GM12872 (cell line): ENCODE measurements around the gene C19orf33.

Experiments used
- TF ChIP-seq, protein P1 (sequence below): IDR thresholded peaks from 3 replicates; pipeline ENCODE4 v1.5.1; 2011; ENCODE audit warnings: low read depth, mild to moderate bottlenecking, low read length, moderate library complexity; ENCODE audit not compliant: insufficient read depth

The C19orf33 gene

GRCh38 chr19:38293281-38293680 lies 10.8 kb upstream of the C19orf33 start:
- TF ChIP-seq, protein P1, sequence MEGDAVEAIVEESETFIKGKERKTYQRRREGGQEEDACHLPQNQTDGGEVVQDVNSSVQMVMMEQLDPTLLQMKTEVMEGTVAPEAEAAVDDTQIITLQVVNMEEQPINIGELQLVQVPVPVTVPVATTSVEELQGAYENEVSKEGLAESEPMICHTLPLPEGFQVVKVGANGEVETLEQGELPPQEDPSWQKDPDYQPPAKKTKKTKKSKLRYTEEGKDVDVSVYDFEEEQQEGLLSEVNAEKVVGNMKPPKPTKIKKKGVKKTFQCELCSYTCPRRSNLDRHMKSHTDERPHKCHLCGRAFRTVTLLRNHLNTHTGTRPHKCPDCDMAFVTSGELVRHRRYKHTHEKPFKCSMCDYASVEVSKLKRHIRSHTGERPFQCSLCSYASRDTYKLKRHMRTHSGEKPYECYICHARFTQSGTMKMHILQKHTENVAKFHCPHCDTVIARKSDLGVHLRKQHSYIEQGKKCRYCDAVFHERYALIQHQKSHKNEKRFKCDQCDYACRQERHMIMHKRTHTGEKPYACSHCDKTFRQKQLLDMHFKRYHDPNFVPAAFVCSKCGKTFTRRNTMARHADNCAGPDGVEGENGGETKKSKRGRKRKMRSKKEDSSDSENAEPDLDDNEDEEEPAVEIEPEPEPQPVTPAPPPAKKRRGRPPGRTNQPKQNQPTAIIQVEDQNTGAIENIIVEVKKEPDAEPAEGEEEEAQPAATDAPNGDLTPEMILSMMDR, result no peak

- TF ChIP-seq, protein P1, result no peak
Observed at GRCh38 chr19:38294090-38294489, 10.0 kb upstream of the C19orf33 start.

DNA sequence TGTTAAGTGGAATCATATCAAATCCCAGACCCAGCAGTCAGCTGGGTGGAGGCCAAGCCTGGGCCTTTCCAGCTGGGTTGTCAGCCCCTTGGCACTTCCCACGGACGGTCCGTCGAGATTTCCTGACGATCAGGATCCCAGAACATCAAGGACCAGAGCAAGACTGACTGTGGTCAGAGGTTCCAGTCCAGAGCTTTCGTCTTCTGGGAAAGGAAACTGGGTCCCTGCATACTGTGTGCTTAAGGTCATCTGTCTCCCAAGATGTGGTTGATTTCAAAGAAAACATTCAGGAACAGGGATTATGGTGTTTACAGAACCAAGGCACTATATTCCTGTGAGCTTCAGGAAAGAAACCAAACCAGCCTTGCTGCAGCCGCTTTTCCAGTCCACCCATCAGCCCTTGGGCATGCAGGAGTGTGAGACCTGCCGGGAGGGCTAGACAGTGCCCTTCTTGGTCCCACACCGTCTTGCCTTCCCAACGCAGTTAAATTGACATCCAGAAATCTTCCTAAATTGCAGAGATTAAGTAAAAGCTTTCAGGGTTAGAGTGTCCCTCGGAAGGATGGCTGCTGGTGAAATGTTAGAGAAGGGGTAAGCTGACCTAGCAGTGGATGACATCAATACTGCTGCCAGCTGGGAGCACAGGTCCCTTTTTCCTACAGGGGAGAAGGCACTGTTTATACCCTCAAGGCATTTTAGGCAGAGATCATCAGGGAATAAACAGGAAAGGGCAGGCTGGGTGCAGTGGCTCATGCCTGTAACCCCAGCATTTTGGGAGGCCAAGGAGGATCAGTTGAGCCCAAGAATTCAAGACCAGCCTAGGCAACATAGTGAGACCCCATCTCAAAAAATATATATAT lies 5.0 kb upstream of the C19orf33 start:
- TF ChIP-seq, protein P1, result no peak

- TF ChIP-seq, protein P1, result no peak
Observed at GRCh38 chr19:38304352-38304865, 358 bp downstream of the C19orf33 start.

- TF ChIP-seq, protein P1, result no peak
Observed at GRCh38 chr19:38304866-38305429, 897 bp downstream of the C19orf33 start.

DNA sequence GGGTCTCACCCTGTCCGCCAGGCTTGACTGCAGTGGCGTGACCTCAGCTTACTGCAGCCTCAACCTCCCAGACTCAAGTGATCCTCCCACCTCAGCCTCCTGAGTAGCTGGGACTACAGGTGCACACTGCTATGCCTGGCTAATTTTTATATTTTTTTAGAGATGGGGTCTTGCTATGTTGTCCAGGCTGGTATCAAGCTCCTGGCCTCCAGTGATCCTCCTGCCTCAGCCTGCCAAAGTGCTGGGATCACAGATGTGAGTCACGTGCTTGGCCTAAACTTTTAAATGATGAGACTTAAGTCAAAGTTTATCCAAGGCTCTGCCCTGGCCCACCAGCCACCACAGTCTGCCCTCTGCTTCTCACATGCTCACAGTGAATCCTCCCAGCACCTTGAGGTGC lies 2.2 kb downstream of the C19orf33 start:
- TF ChIP-seq, protein P1, result no peak

GRCh38 chr19:38307076-38307475 lies 3.0 kb downstream of the C19orf33 start:
- TF ChIP-seq, protein P1, result no peak
